NCI-H2107 treated with DMSO at 0.1 percent for 48 hours (cell line): Measurements from ENCODE around the gene PEF1.

ENCODE experiments used
- DNase-seq: peaks from one replicate; lab custom pipeline; 2025; ENCODE audit not compliant: unreplicated experiment; lab: John Stamatoyannopoulos, UW

Gene PEF1

DNA sequence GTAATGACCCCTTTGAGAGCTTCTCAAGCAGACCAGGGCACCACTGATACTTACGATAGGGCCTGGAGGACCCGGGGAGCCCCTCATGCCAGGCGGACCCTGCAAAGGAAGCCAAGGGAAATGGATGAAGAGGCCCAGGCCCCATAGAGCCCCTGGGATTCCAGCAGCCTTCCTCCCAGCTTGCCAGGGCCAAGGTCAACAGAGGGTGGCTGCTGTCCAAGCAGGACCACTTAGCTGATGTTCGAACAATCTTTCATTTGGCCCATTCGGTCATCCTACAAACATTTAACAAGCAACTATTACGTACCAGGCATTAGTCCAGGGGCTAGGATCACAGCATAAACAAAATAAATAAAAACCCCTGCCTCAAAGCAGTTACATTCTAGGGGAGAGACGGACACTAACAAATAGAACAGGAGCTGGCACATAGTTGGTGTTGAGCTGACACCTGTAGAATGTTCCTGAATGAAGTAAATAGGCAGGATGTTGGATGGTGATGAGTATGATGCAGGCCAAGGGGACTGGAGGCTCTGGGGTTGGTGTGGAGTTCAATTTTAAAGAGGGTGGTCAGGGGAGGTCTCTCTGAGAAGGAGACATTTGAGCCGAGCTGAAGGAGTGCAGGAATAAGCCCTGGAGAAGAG is 27.0 kb upstream of the PEF1 start:
- no peak for DNase-seq

DNA sequence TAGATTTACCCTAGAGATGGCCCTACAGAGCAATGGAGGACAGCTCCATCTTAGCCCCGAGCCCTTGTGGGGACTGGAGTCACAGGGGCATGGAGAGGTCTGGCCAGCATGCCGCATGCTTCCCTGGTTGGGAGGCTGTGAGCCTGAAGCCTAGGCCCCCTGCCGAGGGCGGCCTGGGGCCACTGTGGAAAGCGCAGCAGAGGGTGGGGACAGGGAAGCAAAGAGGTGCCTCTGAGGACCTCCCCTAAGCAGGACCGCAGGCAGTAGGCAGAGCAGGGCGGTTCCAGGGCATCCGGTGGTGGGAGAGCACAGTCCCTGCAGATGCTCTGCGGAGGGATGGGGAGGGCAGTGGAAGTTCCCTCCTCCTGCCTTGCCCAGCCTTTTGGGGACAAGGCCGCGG is 26.5 kb upstream of the PEF1 start:
- no peak for DNase-seq

DNA sequence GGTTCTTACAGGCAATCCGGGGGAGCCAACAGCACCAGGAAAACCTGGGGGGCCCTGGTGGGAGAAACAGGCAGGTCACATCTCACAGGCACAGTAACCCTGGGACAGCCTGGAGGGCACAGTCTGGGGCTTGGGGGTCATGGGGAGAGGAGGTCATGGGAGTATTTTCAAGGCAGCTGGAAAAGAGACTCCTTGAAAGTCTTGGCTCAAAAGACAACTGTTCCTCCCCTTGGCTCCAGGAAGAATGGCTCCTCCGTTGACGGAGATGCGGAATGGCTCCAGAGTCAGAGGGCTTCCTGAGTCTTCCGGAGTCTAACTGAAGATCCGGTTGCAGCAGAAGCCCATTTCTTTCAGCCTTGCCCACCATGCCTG is 25.9 kb upstream of the PEF1 start:
- no peak for DNase-seq

DNA sequence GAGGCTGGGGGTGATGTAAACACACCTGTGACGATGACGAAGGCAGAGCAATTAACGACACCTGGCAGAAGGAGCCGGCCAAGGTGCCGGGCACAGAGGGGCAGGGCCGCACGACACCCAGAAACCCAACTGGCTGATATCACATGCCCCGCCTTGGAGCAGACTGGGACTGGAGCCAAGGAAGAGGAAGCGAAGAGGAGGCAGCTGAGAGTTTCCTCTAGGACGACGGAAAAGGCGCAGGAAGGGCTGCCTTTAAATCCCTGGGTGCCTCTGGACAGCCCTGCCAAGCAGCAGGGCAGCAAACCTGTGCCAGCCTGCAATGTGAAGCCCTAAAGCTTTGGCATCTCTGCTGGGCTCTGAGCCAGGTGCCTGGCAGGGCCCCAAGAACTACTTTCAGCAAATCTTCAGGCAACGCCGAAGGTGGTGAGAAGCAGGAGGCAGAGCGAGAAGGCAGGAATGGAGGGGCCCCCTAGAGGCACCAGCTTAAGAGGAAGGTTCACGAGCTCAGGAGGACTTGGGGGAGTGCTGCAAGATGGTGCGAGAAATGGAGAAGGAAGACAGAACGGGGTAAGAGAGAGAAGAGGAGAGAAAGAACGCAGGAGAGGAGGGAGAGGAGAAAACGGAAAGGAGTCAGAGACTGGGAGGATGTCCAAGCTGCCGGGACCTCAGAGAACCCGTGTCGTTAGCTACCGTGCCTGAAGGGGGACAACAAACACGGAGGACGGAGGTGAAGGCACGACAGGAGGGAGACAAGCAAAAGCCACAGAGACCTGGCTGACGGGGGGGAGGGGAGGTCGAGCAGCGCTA is 25.3 kb upstream of the PEF1 start:
- peak; percentile 93 for DNase-seq

DNA sequence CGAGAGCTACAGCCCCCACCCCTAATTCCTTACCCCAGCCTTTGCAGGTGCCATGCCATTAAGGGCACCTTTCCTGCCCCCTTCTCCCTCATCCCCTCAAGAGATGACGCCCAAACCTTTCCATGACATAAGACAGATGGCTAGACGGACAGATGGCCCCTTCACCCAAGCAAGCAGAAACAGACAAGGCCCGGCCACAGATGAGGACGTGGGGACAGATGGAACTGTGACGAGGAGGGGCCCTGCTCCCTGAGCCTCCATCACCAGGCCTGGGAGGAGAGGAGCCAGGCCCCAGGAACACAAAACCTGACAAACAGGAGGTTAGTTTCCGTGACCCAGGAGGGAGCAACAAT is 24.7 kb upstream of the PEF1 start:
- DNase-seq: no peak

DNA sequence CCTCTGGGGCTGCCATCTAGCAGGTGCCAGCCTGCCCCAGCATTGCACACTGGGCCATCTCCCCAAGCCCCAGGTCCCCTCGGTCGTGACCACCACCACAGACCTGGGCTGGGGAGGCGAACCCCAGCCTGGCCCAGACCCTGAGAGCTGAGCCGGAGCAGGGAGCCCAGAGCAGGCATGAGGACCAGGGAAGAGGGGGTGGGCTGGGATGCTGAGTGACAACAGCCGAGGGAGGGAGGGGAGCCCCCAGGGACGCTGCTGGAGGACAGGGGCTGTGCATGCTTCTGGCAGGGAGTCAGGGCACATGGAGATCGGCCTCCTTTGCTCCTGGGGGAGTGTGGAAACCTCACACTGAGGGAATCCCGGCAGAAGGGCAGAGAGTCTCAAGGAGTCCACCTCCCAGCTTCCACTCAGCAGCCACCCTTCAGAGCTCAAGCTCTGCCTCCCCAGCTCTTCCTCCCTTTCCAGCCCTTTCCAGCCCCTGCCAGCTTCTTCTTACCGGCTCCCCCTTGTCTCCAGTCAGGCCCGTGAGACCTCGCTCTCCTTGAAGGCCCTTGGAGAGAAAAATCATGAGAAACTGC is 23.7 kb upstream of the PEF1 start:
- DNase-seq: no peak

DNA sequence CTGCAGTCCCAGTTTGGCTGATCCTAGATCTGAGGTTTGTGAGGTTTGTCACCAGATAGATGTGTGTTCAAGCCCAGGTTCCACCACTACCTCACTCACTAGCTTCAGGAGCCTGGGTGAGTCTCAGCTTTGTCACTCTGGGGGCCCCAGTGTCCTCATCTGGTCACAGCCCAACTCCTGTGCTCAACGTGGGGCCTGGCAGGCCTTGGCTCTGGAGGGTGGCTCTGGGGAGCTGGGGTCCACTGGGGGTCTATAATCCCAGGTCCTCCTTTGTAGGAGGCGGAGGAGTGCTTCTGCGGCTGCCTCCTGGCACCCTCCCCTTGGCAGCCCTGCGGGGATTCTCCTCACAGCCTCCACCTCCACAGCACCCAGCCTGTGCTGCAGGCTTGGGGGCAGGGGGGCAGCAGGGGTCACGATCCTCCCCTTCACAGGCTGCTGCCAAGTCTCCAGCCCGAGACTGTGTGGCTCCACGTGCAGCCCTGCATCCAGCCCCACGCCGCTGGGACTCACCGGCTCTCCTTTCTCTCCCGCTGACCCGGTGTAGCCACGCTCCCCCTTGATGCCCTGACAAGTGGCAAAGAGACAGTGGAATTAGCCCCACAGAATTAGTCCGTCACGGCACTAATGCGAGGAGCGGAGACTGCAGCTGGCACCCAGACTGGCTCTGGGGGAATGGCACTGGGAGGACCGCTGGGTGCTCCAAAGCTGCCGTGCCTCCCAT is 22.5 kb upstream of the PEF1 start:
- DNase-seq: no peak

DNA sequence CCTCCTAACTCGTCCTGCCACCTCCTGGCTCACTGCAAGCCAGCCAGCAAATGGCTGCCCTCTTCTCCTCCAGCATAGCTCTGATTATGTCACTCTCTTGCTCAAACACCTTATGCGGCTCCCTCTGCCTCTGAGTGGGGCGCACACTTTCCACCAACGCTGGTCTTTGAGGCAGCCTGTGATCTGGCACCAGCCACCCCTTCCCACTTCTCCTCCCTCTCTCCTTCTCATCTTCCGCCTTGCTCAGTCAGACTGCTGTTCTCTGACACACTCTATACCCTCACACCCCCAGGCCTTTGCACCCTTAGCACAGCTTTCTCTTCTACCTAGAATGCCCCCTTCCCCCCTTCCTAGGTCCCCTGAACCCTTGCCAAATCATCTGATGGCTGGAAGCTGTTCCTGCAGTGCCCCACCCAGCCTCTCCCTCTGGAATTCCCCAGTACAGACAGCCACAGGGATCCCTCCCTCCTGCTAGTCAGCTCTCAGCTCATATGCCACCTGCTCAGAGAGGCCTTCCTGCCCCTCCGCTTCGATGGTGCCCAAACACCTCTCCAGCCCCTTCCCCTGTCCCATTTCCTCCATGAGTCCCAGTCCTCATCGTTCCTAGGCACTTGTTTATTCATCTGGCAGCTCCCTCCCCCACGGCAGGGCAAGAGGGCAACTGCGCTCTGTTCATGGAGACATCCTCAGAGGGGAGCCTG is 21.7 kb upstream of the PEF1 start:
- DNase-seq: peak; percentile 17

DNA sequence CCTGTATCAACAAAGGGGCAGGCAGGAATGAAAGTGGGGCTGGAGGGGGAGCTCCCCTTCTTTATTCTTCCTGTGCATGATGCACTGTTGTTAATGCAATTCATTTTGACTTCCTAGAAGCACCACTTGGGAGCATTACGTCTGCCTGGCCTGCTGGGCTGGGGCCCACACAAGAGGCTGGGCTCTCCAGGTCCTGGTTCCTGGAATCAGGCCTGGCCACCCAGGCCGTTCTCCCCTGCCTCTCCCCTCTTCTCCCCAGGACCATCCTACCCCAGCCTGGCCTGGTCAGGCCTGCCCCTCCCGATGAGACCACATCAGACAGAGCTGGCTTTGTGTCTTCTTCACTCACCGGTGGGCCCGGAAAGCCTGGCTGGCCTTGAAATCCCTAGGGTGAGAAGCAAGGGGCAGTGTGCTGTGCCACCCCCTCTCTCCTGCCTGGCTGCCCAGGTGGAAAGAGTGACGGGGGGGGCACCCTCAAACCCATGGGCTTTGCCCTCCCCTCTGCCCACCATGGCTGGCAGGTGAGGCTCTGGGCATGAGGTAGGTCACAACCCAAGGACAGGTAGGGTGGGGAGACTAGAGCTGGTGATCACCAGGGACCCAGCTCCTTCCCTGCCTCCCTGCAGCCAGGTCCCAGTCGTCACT is 20.7 kb upstream of the PEF1 start:
- DNase-seq: no peak

DNA sequence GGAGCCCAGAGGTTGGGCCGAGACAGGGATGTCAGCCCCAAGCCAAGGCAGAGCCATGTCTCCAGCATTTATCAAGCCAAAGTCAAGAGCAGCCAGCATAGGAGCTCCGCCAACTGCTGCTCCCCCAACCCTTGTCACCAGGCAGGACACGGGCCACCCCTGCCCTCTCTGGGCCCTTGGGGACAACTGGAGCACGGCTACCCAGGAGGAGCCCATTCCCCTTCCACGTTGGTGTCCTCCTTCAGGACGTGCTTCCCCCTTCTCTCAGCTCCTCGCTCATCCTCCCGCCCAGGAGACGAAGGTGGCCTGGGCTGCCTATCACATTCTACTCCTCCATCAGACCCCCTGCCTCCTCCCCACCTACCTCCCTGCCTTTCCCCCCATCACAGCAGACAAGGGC is 19.9 kb upstream of the PEF1 start:
- DNase-seq: no peak

DNA sequence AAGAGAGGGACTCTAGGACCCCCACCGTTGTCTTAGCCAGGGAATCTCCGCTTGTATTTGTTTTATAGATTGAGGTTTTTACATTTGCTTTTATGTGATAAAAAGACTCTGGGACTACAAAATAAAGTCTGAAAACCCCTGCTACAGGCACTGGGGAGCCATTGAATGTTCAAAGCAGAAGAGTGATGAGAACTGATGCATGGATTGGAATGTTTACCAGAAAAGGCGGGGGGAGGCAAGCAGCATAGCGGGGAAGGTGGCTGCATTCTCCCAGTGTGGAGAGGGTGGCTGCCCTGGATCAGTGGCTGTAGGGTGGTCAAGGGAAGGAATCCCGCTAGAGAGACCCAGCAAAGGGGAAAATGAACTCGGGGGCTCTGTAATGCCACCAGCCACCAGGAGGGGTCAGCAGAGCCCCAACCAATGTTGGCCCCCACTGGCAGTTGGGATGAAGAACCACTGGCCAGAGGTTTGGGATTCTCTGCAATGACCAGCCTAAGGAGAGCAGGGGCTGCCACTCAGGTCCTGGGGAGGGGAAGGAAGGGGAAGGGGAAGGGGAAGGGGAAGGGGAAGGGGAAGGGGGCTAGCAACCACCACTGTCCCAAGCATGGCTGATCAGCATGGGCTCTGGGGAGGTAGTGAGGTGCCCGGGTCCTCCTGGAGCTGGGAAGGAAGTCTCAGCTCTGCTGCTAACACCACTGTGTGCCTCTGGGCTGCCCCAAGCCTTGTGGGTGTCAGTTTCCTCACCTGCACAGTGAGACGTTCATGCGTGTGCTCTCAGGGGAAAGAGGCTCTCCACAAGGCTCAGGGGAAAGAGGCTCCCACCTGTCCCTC is 19.2 kb upstream of the PEF1 start:
- DNase-seq: peak; percentile 5

DNA sequence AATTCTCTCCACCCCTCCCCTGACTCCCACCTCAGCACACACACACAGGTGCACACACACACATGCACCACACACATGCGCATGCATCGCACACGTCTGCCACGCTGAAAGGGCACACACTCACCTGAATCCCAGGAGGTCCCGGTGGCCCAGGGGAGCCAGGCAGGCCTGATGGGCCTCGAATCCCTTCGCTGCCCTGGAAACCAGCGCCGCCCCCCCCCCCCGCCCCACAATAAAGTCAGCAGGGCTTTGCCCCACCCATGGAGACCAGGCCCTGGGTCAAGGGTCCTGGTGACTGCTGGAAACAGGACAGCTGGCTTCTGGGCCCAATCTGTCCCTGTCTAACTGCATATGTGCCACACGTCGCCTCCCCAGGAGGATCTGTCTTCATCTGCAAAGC is 17.8 kb upstream of the PEF1 start:
- no peak for DNase-seq

DNA sequence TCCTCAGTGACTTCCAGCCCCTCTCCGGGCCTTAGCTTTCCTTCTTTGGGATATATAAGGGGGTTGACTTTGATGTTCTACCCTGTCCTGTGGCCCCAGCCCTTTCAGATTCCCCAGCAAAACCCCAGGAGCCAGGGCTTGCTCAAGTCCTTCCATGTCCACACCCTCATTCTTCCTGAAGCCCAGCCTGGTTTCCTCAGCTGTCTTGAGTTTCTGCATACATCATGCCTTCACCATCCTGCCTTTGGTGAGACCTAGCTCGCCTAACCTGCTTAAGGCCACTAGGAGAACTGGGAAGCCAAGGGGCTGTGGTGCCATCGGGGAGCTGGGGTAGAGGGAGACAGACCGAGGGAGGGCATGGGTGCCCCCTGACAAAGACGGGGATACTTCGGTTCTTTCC is 17.2 kb upstream of the PEF1 start:
- no peak for DNase-seq

DNA sequence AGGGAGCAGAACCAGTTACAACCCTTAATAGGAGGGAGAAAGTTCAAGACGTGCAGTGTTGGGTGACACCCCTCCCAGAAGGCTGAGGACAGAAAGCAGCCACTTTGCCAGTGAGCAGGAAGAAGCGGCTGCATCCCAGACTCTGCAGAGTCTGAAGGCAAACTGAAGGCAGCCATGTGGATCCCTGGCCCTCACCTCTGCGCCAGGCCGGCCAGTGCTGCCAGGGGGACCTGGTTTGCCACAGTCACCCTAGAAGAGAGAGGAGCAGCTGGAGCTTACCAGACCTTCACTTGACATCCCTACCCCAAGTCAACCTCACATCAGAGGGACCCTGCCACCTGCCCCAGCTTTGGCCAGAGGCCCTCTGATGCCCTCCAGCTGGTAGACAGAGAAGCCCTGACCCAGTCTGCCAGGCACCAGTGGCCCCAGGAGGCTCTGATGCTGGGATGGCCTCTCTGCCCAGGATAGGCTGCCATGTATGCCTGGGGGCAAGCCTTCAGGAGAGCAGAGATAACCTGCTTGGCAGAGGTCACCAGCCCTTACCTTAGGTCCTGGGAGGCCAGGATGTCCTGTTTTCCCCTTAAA is 16.3 kb upstream of the PEF1 start:
- no peak for DNase-seq

DNA sequence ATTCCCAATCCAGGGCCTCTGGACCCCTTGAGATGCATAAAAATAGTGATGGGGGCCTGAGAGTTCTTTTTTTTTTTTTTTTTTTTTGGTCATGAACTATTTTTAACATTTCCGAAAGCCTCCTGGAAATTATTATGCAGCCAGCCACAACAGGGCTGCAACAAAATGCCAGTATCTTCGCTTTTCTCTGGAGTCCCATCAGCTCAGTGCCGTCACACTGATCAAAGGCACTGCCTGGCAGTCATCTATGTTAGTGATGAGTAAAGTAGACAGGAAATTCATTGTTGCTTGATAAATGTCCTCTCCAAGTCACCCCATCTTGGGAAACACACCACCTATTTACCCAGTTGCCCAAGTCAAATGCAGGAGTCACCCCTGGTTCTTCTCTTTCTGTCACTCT is 15.2 kb upstream of the PEF1 start:
- DNase-seq: no peak

DNA sequence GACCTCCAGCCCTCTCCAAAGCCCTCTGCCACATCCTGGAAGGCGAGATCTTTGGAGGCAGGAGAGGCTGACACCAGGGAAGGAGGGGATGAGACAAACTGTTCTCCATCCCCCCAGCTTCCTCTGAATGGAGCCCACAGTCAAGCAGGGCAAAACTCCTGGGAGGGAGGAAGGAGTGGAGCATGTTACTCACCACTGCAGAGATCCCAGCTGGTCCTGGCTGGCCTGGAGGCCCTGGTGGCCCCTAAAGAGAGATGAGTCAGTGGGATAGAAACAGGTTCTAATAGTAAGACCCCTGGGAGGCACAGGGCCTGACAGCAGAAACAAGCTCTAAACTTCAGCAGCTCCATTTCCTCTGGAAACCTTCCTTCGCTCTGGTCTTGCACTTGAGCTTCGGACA is 14.0 kb upstream of the PEF1 start:
- DNase-seq: no peak

DNA sequence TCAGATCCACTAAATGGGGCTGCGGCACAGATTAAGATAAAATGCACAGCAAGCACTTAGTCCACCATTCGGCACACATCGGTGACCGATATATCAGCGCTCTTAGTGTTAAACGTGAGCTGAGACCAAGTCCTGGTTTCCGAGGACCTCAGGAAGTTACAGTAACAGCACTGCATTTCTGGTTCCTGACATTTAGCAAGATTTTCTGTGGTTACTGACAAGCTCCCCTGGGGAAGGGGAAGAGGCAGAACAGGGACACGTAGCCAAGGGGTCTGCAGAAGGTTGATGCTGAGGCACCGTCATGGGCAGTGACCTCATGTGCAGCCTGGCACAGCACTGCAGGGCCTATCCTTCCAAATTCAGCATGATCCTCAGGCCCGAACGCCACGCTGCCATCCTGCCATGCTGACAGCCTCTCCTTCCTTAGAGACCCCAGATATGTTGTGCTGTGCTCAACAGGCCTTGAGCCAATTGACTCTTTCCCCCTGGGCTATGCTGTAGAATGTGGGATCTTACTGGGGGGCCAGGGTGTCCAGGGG is 13.4 kb upstream of the PEF1 start:
- no peak for DNase-seq

DNA sequence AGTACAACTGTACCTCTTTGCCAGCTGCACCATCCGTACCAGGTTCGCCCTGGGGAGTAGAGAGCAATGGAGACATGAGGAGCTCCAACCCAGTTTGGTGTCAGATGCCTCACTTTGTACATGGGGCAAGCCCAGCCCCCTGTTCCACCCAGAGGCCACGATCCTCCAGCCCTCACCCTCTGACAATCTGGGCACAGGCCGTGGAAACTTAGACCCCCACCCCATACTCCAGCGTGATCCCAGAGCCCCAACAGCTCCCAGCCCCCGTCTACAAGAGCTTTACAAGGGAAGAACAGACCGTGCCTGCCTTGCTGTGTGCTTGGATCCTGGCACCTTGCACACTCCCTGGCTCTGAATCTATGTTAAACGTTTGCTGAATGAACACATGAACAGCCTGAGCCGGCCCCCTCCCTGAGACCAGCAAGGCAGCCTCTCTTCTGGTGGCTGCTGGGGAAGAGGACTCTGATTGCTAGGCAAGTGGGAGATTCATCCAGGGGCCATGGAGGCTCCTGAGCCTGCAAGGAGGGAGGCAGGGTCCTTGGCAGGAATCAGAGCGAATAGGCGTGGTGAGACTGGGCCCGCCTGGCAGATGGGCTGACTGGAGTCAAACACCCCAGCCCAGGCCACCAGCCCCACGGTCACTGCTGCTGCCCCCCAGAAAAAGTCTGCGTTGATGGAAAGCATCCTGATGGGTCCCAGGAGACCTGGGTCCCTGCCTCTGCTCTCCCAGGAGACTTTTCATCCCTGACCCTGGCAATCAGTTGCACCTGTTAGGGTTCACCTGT is 12.5 kb upstream of the PEF1 start:
- no peak for DNase-seq

DNA sequence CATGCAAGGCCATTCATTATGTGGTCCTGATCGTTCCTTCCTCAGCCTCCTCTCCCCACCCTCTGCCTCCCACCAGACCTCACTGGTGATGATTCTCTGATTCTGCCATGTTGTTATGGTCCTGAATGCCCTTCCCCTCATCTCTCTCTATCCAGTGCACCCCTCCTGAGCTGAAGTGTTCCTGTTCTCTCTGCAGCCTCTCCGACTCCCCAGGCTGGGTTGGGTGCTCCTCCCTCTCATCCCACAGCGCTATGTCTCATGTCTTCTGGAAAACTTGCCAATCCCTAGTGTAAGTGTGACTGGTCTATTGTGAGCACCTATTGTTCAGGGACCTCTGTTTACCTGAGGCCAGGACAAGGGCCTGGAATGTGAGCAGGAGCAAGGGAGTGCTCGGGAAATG is 11.1 kb upstream of the PEF1 start:
- no peak for DNase-seq
